HG02623 (cell line): ENCODE measurements around the gene PRRC2C.
"Not testable (repeated sequence)": the region's sequence is repeated elsewhere in the genome, so short reads cannot be mapped to it uniquely, and the experiment has no call there.

Experiments
- ATAC-seq: cut with Tn5 transposase; IDR thresholded peaks from one replicate; pipeline ENCODE4 v1.9.1; 2021; ENCODE audit warnings: moderate library complexity; ENCODE audit not compliant: unreplicated experiment

Gene PRRC2C

GRCh38 chr1:171495444-171495843 is 10.1 kb downstream of the PRRC2C start:
- no peak for ATAC-seq

- no peak for ATAC-seq
Observed at GRCh38 chr1:171500304-171500703, 15.0 kb downstream of the PRRC2C start.

- ATAC-seq, result no peak
Observed at GRCh38 chr1:171500803-171501202, 15.5 kb downstream of the PRRC2C start.

- ATAC-seq, result peak; percentile 72
Observed at GRCh38 chr1:171501305-171502024, 16.1 kb downstream of the PRRC2C start.

GRCh38 chr1:171506525-171507304 is 21.4 kb downstream of the PRRC2C start:
- no peak for ATAC-seq

- ATAC-seq, result no peak
Observed at GRCh38 chr1:171507435-171507834, 22.1 kb downstream of the PRRC2C start.

GRCh38 chr1:171509191-171509590 is 23.9 kb downstream of the PRRC2C start:
- no peak for ATAC-seq

GRCh38 chr1:171513743-171514142 is 28.4 kb downstream of the PRRC2C start:
- ATAC-seq, result no peak

- ATAC-seq, result no peak
Observed at GRCh38 chr1:171515299-171515698, 30.0 kb downstream of the PRRC2C start.

- no peak for ATAC-seq
Observed at GRCh38 chr1:171515741-171516140, 30.4 kb downstream of the PRRC2C start.

GRCh38 chr1:171521567-171521966 is 36.2 kb downstream of the PRRC2C start:
- ATAC-seq, result no peak

- ATAC-seq, result no peak
Observed at GRCh38 chr1:171530676-171531075, 45.3 kb downstream of the PRRC2C start.

GRCh38 chr1:171532520-171532919 is 47.2 kb downstream of the PRRC2C start:
- ATAC-seq, result no peak

GRCh38 chr1:171545523-171545922 is 60.2 kb downstream of the PRRC2C start:
- no peak for ATAC-seq

GRCh38 chr1:171550050-171550449 is 64.7 kb downstream of the PRRC2C start:
- ATAC-seq, result no peak

- ATAC-seq, result not testable (repeated sequence)
Observed at GRCh38 chr1:171550598-171551100, 65.3 kb downstream of the PRRC2C start.

- ATAC-seq, result not testable (repeated sequence)
Observed at GRCh38 chr1:171553960-171554359, 68.6 kb downstream of the PRRC2C start.

- ATAC-seq, result no peak
Observed at GRCh38 chr1:171563675-171564074, 78.3 kb downstream of the PRRC2C start.

GRCh38 chr1:171566467-171566866 is 81.1 kb downstream of the PRRC2C start:
- no peak for ATAC-seq

GRCh38 chr1:171570295-171570694 is 85.0 kb downstream of the PRRC2C start:
- no peak for ATAC-seq

GRCh38 chr1:171576144-171576543 is 90.8 kb downstream of the PRRC2C start:
- ATAC-seq, result no peak

GRCh38 chr1:171581226-171581625 is 95.9 kb downstream of the PRRC2C start:
- no peak for ATAC-seq
